Epithelial cell of prostate (primary cell): ENCODE data around the gene TMCC2.

Experiments used
- DNase-seq: peaks from one replicate; pipeline ENCODE4 v3.0.0-alpha.2; 2011; ENCODE audit warnings: low read depth, low spot score
- H3K27ac ChIP-seq: fragments of 450-650 bp; 2 replicates; pipeline ENCODE4 v1.5.1; 2017; ENCODE audit warnings: mild to moderate bottlenecking

TMCC2 gene

DNA sequence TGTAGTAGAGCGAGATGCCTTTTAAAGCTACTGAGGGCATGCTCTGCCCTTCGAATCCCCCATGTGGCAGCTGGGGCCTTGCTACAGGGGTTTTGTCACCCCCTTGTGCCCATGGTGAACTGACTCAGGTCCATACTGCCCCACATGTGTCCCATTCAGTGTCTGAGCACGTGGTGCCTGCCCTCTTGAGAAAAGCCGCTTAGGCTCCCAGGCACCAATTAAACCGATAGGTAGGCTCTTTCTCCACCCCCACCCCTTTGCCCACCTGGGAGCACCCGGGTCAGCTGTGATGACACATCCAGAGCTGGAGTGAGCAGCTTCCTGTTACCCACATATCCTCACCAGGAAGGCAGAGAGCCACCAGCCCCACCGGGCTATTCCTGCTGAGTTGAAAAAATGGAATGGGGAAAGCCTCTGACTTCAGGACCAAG, 30.5 kb downstream of the TMCC2 start:
- no peak for DNase-seq

DNA sequence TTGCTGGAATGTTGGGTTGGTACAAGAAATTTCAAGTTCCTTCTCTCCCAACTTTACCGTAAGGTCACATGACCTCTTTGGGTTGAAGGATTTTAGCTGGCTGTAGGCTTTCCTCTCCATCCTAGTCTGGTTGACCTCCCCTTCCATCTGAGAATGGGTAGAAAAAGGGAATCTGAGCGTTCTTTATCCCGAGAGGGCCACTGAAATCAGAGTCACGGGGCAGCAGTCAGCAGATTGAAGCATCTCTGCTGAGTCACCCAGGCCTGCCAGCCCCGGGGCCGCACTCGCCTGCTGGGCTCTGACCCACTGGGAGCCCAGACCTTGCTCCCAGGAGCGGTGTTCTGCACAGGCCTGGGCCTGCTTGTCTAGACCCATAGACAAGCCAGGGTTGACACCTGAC, 31.0 kb downstream of the TMCC2 start:
- peak; percentile 76 for DNase-seq
- H3K27ac ChIP-seq = peak overlapping the region; percentile 79

More for the DNA sequence above, 30.5 kb downstream of the TMCC2 start:
- peak overlapping the region; percentile 79 for H3K27ac ChIP-seq

- DNase-seq = no peak
- H3K27ac ChIP-seq = peak overlapping the region; percentile 79
Measured at GRCh38 chr1:205259324-205259832, 31.6 kb downstream of the TMCC2 start.

DNA sequence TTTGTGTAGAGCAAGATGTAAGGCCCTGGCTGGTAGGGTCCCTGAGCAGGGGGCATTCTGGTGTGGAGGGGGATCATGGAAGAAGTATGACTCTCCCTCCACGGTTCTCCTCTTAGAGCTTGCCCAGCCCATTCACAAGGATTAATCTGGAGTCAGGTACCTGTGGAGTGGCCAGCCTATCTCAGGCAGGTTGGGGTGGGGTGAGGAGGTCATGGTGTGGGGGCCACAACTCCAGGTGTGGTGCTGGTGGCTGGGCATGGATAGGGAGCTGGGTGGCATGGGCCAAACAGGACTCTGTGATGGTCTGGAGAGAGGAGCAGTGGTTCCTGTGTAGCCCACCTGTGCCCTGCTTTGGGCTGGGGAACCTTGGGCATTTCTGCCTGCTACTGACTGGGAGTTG, 32.3 kb downstream of the TMCC2 start:
- no peak for DNase-seq
- no peak overlapping the region for H3K27ac ChIP-seq

GRCh38 chr1:205260948-205261732, 33.4 kb downstream of the TMCC2 start:
- DNase-seq = no peak
- H3K27ac ChIP-seq = no peak overlapping the region

GRCh38 chr1:205261946-205262691, 34.4 kb downstream of the TMCC2 start:
- no peak for DNase-seq
- no peak overlapping the region for H3K27ac ChIP-seq

- no peak for DNase-seq
- no peak overlapping the region for H3K27ac ChIP-seq
Measured at GRCh38 chr1:205262731-205263171, 35.0 kb downstream of the TMCC2 start.

DNA sequence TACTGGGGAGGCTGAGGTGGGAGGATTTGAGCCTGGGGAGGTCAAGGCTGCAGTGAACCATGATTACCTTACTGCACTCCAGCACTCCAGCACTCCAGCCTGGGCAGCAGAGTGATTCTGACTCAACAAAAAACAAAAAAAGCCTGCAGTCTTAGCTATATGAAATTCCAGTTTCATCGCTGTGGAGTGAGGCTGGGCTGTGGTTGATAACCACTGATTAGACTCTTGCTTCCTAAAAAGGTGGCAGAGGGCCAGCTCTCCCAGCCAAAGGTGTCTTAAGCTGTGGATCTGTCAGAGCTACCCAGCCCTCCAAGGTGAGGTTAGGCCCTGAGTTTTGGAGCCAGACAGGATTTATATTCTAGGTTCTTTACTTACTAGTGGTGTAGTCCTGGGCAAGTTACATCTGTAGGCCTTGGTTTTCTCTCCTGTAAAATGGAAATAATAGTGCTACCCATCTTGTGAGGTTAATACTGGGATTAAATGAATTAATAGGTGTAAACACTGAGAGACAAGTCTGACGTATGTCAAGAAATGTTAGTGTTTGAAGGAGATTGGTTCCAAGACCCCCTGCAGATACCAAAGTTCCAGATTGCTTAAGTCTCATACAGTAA, 35.9 kb downstream of the TMCC2 start:
- no peak overlapping the region for H3K27ac ChIP-seq
- DNase-seq = no peak

- no peak overlapping the region for H3K27ac ChIP-seq
Measured at GRCh38 chr1:205266611-205267305, 39.0 kb downstream of the TMCC2 start.

GRCh38 chr1:205267306-205267902, 39.7 kb downstream of the TMCC2 start:
- H3K27ac ChIP-seq = no peak overlapping the region
- DNase-seq = no peak

More at GRCh38 chr1:205266611-205267305, 39.0 kb downstream of the TMCC2 start:
- no peak for DNase-seq

DNA sequence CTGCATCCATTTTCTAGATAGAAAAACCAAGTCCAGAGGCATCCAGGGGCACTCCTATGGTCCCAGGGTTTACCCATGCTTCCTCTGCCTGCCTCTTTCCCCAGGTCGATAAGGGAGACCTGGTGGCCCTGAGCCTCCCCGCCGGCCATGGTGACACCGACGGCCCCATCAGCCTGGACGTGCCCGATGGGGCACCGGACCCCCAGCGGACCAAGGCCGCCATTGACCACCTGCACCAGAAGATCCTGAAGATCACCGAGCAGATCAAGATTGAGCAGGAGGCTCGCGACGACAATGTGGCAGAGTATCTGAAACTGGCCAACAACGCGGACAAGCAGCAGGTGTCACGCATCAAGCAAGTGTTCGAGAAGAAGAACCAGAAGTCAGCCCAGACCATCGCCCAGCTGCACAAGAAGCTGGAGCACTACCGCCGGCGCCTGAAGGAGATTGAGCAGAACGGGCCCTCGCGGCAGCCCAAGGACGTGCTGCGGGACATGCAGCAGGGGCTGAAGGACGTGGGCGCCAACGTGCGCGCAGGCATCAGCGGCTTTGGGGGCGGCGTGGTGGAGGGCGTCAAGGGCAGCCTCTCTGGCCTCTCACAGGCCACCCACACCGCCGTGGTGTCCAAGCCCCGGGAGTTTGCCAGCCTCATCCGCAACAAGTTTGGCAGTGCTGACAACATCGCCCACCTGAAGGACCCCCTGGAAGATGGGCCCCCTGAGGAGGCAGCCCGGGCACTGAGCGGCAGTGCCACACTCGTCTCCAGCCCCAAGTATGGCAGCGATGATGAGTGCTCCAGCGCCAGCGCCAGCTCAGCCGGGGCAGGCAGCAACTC, 41.3 kb downstream of the TMCC2 start:
- no peak for DNase-seq
- no peak overlapping the region for H3K27ac ChIP-seq

GRCh38 chr1:205269711-205270110, 42.0 kb downstream of the TMCC2 start:
- DNase-seq = no peak
- H3K27ac ChIP-seq = no peak overlapping the region

GRCh38 chr1:205270271-205270670, 42.5 kb downstream of the TMCC2 start:
- no peak overlapping the region for H3K27ac ChIP-seq
- DNase-seq = no peak

- peak; percentile 87 for DNase-seq
- no peak overlapping the region for H3K27ac ChIP-seq
Measured at GRCh38 chr1:205270764-205271163, 43.0 kb downstream of the TMCC2 start.

- DNase-seq = no peak
- H3K27ac ChIP-seq = no peak overlapping the region
Measured at GRCh38 chr1:205271277-205271676, 43.5 kb downstream of the TMCC2 start.

GRCh38 chr1:205271745-205272144, 44.0 kb downstream of the TMCC2 start:
- no peak for DNase-seq
- no peak overlapping the region for H3K27ac ChIP-seq

GRCh38 chr1:205272536-205272935, 44.8 kb downstream of the TMCC2 start:
- H3K27ac ChIP-seq = no peak overlapping the region
- no peak for DNase-seq

DNA sequence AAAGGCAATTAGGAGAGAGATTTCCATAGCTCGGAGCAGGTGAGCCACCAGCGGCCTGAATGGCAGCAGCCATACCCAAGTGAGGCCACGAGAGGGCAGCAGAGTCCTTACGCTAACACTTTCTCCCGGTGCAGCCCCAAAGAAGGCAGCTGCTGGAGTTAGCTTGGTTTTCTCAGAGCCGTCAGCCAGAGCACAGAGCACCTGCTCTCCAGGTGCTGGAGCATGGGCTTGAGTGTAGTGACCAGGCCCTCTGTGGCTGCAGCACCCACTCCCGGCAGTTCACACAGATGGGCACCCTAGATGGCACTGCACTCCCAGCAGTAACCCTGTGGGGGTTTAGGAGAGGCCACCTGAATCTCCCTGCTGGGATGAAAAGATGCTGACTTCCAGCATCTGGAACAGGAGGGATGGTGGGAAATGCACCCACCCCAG, 45.8 kb downstream of the TMCC2 start:
- H3K27ac ChIP-seq = no peak overlapping the region
- DNase-seq = no peak
